ENCODE measurements around the gene GPD1L.
A peak's percentile ranks its signal among the peaks of the same experiment; 100 is the strongest.
"Not testable (repeated sequence)": the region's sequence is repeated elsewhere in the genome, so short reads cannot be mapped to it uniquely, and the experiment has no call there.

GPD1L gene

DNA sequence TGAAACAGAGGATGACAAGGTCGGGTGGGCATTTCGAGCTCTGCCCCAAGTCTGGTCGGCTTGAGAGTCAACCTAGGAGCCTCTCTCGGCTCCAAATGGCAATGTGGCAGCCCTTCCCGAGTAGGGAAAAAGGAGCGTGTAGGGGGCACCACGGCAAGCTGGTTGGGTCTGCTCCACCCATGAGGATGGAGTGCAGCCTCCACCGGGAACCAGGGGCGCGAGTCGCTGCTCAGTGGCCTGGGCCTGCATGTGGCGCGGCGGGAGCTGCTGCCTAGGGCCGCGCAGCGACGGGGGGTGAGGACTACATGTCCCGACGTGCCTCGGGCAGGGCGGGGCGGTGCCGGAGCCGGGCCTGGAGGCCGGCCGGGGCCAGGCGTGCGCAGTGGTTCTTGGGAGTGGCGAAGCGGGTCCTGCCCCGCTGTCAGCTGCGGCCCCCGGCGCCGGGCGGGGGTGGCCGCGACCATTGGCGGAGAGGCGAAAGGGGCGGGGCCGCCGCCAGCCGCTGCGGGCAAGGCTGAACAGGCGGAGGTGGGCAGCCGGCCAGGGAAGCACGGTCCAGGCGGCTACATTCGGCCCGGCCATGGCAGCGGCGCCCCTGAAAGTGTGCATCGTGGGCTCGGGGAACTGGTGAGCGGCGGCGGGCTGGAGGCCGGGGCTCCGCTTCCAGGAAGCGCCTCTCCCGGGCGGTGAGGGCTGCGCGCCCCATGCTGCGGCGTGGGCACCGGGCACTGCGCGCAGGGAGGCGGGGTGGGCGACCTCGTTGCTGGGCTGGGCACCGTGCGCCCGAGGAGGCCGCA, at the start of gene GPD1L:
Gene GPD1L (plus strand): TSS at position 489 of the 797 bp plus-strand sequence. CDS start 92 bp downstream, at position 581.
- peak; percentile 93 for DNase-seq

DNA sequence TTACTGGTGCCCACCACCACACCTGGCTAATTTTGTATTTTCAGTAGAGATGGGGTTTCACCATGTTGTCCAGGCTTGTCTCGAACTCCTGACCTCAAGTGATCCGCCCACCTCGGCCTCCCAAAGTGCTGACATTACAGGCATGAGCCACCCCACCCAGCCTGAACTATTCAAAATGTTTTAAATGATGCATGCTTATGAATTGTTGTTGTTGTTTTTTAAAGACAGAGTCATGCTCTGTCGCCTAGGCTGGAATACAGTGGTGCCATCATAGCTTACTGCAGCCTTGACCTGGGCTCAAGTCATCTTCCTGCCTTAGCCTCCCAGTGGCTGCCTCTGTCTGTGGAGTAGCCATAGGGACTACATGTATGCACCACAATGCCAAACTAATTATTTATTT, 48.0 kb upstream of the GPD1L start:
- DNase-seq = not testable (repeated sequence)

DNA sequence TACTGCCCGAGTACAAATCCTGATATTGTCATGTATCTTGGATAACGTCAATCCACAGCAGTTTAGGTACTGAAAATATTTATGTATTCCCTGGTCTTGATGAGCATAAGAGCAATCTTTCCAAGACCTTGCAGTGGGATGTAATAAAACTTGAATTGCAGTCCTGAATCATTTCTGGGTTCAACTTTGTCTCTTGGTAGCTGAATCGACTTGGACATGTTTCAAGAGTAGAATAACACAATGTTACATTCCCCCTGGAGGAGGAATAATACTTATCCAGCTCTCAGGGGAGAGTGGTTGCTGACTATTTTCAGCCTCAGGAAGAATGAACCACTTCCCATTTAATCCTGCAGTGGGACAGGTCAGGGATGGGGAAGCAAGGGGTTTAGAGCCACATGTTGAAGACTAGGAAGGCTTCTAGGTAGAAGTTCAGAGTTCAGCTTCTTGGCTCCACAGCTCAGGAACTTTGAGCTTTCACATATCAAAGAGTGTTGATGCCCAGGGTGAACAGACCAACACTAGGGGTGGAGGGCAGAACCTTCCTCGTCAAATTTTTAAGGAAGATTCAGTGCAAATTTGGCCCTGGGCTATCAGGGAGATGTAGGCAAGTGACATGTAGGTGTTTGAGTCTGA, 43.4 kb upstream of the GPD1L start:
- no peak for DNase-seq

DNA sequence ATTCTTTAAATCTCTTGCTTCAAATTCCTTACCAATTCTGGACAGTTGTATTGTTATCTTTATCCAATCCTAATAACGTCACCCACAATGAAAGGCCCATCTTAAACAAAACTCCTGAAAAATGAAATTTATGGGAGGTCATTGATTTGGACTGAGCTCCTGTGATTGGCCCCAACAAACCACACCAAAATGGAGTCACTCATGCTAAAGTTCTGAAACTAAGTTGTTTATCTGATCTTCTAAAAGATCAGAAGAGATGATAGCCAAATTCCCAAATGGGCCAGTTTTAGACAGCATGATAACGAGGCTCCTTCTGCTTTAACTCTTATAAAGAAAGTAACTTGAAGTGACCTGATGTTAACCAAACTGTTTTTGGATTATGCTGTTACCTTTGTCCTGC, 39.7 kb upstream of the GPD1L start:
- no peak for DNase-seq

DNA sequence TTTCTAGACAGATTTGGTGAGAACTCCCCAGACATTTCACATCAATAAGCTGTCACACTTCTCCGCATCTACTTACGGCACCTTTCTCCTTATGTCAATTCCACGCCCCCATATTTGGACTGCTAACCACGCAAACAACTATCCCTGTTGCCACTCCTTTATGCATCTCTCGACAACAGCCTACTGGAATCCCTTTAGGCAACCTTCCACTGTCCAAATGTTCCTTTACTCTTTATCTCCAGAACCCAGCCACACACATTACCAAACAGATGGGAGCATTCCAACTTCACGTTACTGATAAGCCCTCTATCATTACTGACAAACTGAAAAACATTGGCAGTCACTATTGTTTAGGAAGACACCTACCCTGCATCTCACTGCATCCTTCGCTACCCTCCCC, 32.2 kb upstream of the GPD1L start:
- not testable (repeated sequence) for DNase-seq

DNA sequence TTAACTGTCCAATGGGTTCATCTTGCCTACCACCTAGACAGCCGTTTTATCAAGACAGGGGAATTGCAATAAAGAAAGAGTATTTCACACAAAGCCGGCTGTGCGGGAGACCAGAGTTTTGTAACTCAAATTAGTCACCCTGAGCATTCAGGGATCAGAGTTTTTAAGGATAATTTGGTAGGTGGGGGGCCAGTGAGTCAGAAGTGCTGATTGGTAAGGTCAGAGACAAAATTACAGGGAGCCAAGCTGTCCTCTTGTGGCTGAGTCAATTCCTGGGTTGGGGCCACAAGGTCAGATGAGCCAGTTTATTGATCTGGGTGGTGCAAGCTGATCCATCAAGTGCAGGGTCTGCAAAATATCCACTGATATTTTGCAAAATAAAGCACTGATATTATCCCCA, 29.9 kb upstream of the GPD1L start:
- DNase-seq = no peak

DNA sequence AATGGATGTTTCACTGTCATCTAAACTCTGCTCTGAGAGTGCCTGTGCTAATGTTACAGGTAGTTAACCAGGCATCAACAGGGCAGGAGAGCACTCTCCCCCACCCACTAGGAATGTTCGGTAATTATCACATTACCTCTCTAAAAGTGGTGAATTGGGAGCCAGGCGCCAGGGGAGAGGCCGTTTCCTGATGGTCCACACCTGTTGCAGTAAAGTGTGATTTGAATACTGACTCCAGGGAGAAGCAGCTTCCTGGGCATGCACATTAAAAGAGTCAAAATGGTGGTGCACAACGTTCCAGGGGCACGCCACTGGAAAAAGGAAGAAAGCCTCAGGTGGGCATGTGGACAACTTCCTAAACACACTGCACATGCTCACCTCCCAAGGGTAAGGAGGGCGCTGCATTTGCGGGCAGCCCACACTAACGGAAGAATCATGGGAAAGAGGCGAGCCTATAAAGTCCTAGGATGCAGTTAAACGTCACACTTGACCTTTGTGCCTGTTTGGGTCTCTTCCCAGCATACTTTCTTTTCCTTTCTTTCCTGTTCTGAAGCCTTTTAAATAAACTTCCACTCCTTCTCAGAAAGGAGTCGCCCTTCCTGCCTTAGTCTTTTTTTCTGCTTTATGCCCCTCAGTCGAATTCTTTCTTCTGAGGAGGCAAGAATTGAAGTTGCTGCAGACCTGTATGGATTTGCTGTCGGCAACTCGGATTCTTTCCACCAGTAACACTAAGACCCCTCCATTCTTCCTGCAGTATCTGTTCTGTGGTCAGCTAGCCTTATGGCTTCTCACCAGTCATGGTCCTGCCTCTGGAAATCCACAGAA, 28.9 kb upstream of the GPD1L start:
- DNase-seq = no peak

DNA sequence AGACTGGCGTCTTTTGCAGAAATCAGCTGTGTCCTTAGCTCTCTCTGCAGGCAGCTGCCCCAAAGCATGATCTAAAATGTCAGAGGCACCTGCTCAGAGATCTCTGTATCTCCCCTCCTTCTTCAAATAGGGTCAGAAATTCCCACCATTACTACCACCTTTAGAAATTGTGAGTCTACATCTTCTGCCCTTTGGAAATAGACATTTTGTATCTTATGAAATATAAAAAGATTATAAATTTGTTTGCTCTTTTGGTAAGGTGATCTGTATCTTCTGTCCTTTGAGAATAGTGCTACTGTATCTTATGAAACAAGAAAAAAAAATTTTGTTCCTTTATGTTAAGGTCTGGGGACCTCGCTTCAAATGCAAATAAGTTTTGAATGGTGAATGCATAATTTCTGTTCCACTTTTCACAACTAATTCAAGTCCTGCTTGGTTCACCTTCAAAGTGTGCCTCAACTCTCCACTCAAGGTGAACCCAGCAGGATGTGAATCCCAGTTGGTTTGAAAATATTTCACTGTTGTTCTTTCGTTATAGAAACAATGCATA, 28.3 kb upstream of the GPD1L start:
- no peak for DNase-seq

DNA sequence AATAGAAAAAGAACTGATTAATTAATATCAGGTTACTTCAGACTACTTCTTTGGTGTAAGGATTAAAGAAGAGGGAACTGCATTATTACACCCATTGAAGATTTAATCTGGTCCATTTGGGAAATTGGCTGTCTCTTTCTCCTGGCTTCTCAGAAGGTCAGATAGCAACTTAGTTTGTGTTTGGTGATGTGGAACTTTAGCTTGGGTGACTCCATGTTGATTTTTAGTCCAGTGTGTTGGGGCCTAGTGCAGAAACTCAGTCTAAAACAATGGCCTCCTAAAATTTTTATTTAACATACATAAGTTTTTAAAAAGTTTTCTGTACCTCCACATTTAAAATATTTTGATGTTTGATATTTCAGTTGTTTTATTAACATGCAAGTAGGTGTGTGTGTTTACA, 27.6 kb upstream of the GPD1L start:
- no peak for DNase-seq

DNA sequence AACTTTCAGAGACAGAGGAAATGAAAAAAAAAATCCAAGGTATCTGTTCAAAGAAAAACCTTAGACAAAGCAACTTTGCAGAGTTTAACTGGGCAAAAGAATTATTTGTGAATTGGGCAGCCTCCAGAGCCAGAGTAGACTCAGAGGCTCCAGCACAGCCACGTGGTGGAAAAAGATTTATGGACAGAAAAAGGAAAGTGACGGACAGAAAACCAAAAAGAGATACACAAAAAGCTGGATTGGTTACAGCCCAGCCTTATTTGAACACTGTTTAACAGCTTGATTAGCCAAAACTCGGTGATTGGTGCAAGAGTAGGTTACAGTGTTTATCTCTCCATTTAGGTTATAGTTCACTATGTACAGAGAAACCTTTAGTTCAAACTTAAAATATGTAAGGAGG, 23.7 kb upstream of the GPD1L start:
- no peak for DNase-seq

DNA sequence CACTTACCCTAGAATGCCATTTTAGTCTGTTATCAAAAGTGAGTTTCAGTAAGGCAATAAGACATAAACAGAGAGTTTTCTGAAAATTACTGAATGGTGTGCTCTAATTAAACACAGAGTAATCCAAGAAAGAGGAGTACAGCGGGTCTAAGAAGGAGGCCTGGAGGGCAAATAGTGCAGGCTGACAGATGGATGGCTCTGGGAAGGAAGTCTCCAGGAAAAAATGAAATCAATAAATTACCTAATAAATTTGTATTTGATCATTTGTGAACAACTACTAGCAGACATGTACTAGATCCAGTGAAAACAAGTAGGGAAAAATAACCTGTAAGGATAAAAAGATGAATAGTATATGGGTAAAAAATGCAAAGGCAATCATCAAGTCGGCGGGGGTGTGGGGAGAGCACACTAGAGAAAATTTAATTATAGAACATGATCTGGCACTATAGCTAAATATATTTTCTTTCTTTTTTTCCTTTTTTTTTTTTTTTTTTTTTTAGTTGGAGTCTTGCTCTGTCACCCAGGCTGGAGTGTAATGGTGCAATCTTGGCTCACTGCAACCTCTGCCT, 22.6 kb upstream of the GPD1L start:
- DNase-seq = no peak

DNA sequence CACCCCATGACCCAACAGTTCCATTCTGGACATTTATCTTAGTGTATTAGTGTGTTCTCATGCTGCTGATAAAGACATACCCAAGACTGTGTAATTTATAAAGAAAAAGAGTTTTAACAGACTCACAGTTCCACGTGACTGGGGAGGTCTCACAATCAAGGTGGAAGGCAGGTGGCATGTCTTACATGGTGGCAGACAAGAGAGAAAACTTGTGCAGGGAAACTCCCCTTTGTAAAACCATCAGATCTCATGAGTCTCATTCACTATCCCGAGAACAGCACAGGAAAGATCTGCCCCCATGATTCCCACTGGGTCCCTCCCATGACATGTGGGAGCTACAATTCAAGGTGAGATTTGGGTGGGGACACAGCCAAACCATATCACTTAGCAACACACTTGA, 21.6 kb upstream of the GPD1L start:
- DNase-seq = no peak

DNA sequence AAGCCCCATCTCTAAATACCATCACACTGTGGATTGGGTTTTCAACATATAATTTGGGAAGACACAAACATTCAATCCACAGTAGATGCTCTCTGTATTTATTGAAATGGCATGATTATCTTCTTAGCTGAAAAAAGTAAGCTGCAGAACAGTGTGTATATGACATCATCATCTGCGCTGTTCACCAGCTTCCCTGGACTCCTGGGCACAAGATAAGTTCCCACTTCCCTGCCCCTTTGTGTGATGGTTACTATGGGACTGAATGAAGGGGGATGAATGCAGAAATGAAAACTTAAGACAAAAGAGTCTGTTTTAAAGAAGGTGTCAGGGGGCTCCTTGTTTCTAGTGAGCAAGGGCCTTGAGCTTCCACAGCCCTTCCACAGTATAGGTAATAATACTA, 20.0 kb upstream of the GPD1L start:
- no peak for DNase-seq

DNA sequence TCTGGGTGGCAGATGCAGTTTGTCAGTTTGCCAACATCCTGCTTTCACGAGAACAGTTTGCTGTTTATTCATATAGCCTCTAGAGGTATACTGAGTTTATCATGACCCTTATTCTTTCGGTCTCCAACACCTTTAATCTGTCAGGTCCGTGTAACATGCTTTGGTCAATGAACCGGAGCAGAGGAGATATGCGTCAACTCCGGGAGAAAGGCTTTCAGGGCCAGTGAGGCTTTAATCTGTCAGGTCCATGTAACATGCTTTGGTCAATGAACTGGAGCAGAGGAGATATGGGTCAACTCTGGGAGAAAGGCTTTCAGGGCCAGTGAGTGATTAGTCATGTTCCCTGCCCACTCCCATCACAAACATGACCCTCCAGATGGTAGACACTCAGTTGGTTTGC, 16.9 kb upstream of the GPD1L start:
- DNase-seq = no peak

DNA sequence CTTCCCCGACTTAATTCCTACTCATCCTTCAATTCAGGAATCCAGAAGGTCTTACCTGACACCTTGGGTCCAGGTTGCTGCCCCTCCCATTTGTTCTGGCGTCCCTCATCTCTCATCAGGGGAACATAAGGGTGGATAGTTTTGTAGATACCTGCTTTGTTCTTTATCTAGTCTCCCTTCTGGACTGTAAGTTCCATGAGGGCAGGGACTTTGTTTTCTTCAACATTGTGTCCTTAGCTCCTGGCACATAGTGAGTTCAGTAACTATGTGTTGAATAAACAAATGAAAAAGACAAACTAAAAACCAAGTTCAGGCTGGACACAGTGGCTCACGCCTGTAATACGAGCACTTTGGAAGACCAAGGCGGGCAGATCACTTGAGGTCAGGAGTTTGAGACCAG, 13.2 kb upstream of the GPD1L start:
- no peak for DNase-seq

DNA sequence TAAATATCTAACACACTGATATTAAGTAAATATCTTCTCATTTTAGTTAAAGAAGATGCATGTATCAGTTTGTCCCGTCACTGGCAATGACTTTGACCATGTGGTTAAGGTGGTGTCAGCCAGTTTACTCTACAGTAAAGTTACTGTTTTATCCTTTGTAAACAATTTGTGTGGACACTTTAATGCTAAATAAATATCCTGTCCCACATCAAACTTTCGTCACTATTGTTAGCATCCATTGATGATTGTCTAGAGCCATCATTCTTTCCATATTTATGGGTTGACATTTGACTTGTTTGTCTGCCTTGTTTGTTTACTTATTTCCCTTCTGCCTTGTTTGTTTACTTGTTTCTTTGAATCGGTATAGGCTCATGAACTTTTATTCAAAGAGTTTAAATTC, 11.0 kb upstream of the GPD1L start:
- no peak for DNase-seq

DNA sequence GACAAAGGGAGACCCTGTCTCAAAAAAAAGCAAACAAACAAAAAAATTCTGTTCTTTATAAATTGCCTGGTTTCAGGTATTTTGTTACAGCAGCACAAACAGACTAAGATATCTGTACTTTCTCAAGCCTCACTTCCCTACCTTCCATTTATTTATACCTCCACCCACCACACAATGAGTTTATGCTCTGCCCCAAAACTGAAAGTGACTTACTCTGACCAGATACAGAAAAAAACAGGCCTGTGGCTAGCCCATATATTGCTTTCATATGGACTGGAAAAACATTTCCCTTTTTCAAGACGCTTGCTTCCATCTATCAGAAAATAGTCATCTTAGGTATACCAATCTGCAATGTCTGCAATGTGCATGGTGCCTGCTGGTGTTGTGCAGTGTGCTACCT, 8.7 kb upstream of the GPD1L start:
- no peak for DNase-seq

DNA sequence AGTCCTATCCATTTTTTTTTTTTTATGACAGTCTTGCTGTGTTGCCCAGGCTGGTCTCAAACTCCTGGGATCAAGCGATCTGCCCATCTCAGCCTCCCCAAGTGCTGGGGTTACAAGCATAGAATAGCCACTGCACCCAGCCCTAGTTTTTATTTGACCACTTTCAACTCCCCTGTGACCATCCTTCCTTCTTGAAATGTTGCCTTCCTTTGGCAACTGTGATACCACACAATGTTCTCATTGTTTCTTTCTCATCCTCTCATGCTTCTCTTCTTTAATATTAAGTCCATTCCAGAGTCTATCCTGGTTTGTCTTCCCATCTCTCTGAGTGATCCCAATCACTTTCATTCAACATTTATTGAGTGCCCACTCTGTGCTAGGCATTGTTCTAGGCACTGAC, 7.9 kb upstream of the GPD1L start:
- DNase-seq = no peak

DNA sequence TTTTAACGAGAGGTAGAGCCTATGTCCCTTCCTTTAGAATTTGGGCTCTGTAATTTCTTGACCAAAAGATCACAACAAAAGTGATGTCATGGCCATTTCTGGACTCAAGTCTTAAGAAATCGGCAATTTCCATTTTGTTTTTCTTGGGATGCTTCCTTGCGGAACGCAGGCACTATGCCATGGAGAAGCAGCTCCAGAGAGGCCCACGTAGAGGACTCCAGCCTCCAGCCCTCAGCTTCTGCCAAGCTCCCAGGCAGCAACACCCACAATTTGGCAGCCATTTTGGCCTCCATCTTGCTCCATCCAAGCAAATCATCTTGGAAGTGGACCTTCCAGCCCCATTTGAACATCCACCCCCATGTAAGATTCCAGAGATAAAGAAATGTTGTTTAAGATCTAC, 6.0 kb upstream of the GPD1L start:
- no peak for DNase-seq

DNA sequence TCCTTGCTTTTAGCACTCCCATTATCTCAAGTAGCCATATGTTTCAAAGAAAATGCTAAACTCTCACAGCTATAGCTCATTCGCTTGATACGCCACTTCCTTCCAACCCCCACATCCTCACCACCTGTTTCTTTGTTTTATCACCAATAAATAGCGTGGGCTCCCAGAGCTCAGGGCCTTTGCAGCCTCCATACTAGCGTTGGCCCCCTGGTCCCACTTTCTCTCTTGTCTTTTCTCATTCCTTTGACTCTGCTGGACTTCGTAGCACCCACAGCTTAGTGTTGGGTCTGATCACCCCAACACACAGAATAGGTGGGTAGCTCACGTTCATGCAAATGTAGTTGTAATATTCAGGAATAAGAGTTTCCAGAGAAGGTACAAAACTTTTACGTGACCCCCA, 4.1 kb upstream of the GPD1L start:
- DNase-seq = no peak

DNA sequence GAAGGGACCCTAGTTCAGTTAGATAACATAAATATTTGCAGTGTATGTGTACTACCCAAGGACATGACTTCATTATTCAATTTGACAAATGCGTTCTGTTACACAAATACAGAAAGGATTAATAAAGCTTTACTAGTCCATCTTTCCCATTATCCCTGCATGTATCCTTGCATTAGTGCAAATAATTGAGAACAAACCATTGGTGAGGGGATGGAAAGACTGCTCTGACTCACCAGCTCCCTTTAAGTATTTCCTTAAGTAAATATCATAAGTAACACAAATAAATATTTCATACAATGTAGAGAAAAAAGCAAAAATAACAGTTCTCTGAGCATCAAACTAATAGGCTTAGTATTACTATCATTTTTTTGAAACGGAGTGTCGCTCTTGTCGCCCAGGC, 1.9 kb upstream of the GPD1L start:
- no peak for DNase-seq

DNA sequence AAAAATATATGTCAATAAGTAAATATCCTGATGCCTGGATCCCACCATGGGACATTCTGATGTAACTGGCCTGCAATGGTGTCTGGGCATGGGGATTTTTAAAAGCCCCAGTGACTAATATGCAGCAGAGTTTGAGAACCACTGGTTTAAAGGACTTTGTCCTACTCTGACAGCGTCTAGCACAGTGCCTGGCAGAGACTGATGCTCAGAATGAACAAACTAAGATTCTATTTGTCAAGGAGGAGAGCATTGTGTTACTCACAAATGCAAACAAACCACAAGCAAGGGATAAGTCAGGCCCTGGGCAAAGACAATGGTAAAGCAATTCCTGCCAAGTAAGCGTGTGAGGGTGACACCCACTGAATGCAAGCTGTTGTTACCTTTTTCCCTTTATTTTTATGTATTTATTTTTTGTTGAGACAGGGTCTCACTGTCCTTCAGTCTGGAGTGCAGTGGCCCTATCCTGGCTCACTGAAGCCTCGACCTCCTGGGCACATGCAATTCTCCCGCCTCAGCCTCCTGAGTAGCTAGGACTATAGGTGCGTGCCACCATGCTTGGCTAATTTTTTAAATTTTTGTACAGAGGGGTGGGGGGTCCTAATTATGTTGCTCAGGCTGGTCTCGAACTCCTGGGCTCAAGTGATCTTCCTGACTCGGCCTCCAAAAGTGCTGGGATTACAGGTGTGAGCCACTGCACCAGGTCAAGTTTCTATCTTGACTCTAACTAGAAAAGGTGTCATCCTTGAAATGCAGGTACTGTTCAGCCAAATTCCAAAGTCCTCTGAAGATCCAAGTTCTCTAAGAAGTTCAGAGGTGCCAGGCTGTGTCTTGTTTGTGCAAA, 909 bp upstream of the GPD1L start:
- no peak for DNase-seq
